Panc1 (cell line): ENCODE measurements around the gene CALM3. TPM values are rescaled to one million over a fixed set of nuclear protein-coding genes. Genes with fewer than 3 reads are reported as not detected.

Experiments used
- ATAC-seq: fragments of 200-7000 bp; cut with Tn5 transposase; 2 replicates; pipeline ENCODE4 v1.9.1; 2020; ENCODE audit warnings: mild to moderate bottlenecking, moderate library complexity
- BruUV-seq: library from RNA; stranded (reverse); fragments of 400-500 nt; replicated peaks from 2 replicates; lab custom pipeline; 2021; lab: Mats Ljungman, UMichigan
- CTCF ChIA-PET: fragments of 300-600 bp; sonication (Branson Sonifier 250); formaldehyde crosslinking; loops from one replicate; lab custom pipeline; 2022; ENCODE audit warnings: antibody characterized with exemption; lab: Charles Lee
- POLR2A ChIA-PET: fragments of 300-600 bp; sonication (Branson Sonifier 250); formaldehyde crosslinking; loops from one replicate; lab custom pipeline; 2022; ENCODE audit warnings: antibody characterized with exemption; lab: Charles Lee
- DNase-seq: peaks from one replicate; pipeline ENCODE4 v3.0.0-alpha.2; 2010; ENCODE audit warnings: low read depth, low spot score
- H3K27ac ChIP-seq: 2 replicates; pipeline ENCODE4 v1.5.1; 2011; ENCODE audit warnings: mild to moderate bottlenecking, low read length, inconsistent platforms
- H3K27me3 ChIP-seq: fragments of 200-500 bp; sonication (Bioruptor generic); 2 replicates; pipeline ENCODE4 v1.6.0; 2014; ENCODE audit warnings: low read length, inconsistent platforms; ENCODE audit not compliant: control insufficient read depth, insufficient read depth
- H3K36me3 ChIP-seq: fragments of 200-500 bp; sonication (Bioruptor generic); 2 replicates; pipeline ENCODE4 v1.5.1; 2014; ENCODE audit warnings: inconsistent platforms, mild to moderate bottlenecking, low read length, moderate library complexity; ENCODE audit not compliant: control insufficient read depth, insufficient read depth
- H3K4me1 ChIP-seq: 2 replicates; pipeline ENCODE4 v1.5.1; 2011; ENCODE audit warnings: inconsistent platforms, mild to moderate bottlenecking, low read length, moderate library complexity; ENCODE audit not compliant: control insufficient read depth, insufficient read depth
- H3K4me3 ChIP-seq, 2 experiments: 2 replicates each; pipeline ENCODE4 v1.5.1; 2011 to 2012; ENCODE audit warnings: low read depth in 2 of 2, low read length in 2 of 2, mild to moderate bottlenecking in 2 of 2, inconsistent platforms in 1 of 2, moderate library complexity in 1 of 2
- H3K9me3 ChIP-seq: fragments of 200-500 bp; sonication (Bioruptor generic); 2 replicates; pipeline ENCODE4 v1.5.1; 2014; ENCODE audit warnings: low read depth, mild to moderate bottlenecking, inconsistent platforms, low read length, moderate library complexity; ENCODE audit not compliant: control insufficient read depth, insufficient read depth
- CTCF ChIP-seq: fragments of 450-650 bp; IDR thresholded peaks from 2 replicates; pipeline ENCODE4 v1.5.1; 2017; ENCODE audit warnings: mild to moderate bottlenecking
- POLR2AphosphoS5 ChIP-seq: IDR thresholded peaks from 2 replicates; pipeline ENCODE4 v1.6.1; 2012; ENCODE audit warnings: mild to moderate bottlenecking, low read depth, low read length, moderate library complexity
- REST ChIP-seq, 2 experiments: IDR thresholded peaks; 2 replicates each; pipeline ENCODE4 v1.6.1; 2011 to 2012; ENCODE audit warnings: low read depth in 2 of 2, control low read depth in 1 of 2, low read length in 1 of 2, mild to moderate bottlenecking in 1 of 2, moderate library complexity in 1 of 2; ENCODE audit not compliant: insufficient read depth in 1 of 2
- SIN3A ChIP-seq: IDR thresholded peaks from 2 replicates; pipeline ENCODE4 v1.6.1; 2012; ENCODE audit warnings: low read depth, mild to moderate bottlenecking, low read length, moderate library complexity, borderline replicate concordance; ENCODE audit not compliant: insufficient read depth
- TCF7L2 ChIP-seq: IDR thresholded peaks from 2 replicates; pipeline ENCODE4 v1.6.1; 2011; ENCODE audit warnings: mild to moderate bottlenecking, low read depth, low read length, inconsistent platforms
- in situ Hi-C: cut with HindIII; loops from 2 replicates; pipeline ENCODE4 v1.10.0; 2016; ENCODE audit warnings: low sequenced_read_pairs, low pct_unique_long_range_greater_than_20kb
- intact Hi-C: fragments of 100-400 bp; cut with micrococcal nuclease; formaldehyde crosslinking; loops from one replicate; pipeline ENCODE4 v1.10.0; 2022; ENCODE audit not compliant: unreplicated experiment
- total RNA-seq: library from RNA; stranded (reverse); gene quantifications from one replicate; pipeline ENCODE4 v1.2.1, GENCODE V29; 2021; ENCODE audit not compliant: unreplicated experiment

Gene CALM3
- total RNA-seq, 1 experiment from 2014 or later = 212 TPM

- ChIA-PET POLR2A (no interaction called here), CTCF (no interaction called here)
- no peaks in the 10 kb centered on the region for H3K9me3 ChIP-seq
- BruUV-seq = no TSS peak
- H3K27ac ChIP-seq = no peak overlapping the region
- in situ Hi-C loops = no loop called here
- no peaks in the 10 kb centered on the region for H3K4me1 ChIP-seq
- intact Hi-C loops = no loop called here
- H3K4me3 ChIP-seq = no peak overlapping the region
- TF ChIP-seq CTCF (no peak), TCF7L2 (no peak), SIN3A (no peak), REST (IDR thresholded peaks at IDR 0.05; ENCODE audit: insufficient read depth in 1 of 2, low read depth in 2 of 2, low read length in 1 of 2) (no peak), POLR2AphosphoS5 (no peak)
- no peak for DNase-seq
- no peaks in the 10 kb centered on the region for H3K36me3 ChIP-seq
- no peak for ATAC-seq
- no peaks in the 10 kb centered on the region for H3K27me3 ChIP-seq
These were observed 21.7 kb upstream of the CALM3 start for GRCh38 chr19:46579361-46579879.

DNA sequence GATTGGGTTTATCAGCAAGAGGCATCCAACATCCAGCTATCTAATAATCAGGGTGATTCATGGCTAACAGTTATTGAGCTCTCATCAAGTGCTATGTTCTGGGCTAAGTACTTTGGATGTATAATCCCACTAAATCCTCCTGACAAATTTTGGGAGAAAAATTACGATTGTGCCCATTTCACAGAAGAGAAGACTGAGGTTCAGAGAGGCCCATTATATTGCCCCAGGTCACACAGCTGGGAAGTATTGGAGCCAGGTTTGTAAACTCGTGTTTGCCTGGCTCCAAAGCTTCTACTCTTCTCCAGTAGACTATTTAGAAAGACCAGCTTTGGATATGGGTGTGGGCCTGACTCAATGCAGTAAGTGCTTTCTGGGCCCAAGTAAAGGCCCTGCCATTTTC, 20.9 kb upstream of the CALM3 start:
- CTCF ChIA-PET = no interaction called here
- DNase-seq (no peak), ATAC-seq (no peak)
- BruUV-seq = no TSS peak
- TF ChIP-seq SIN3A = no peak
- no peak for TF ChIP-seq TCF7L2
- no peak for TF ChIP-seq POLR2AphosphoS5
- no peak for TF ChIP-seq CTCF
- TF ChIP-seq REST (IDR thresholded peaks at IDR 0.05; ENCODE audit: insufficient read depth in 1 of 2, low read depth in 2 of 2, low read length in 1 of 2) = no peak
- POLR2A ChIA-PET = no interaction called here
- in situ Hi-C loops = no loop called here
- no peak overlapping the region for H3K4me3 ChIP-seq
- no peaks in the 10 kb centered on the region for H3K27me3 ChIP-seq
- no peaks in the 10 kb centered on the region for H3K36me3 ChIP-seq
- intact Hi-C loops = no loop called here
- H3K9me3 ChIP-seq = no peaks in the 10 kb centered on the region
- no peak overlapping the region for H3K27ac ChIP-seq
- H3K4me1 ChIP-seq = no peaks in the 10 kb centered on the region
